Stimulated activated CD8-positive, alpha-beta memory T cell treated with anti-CD3 and anti-CD28 coated beads, Interleukin-15, amount 100 ng/mL, for 24 hours (primary cell): Measurements from ENCODE around the gene CFAP58.

Experiments used
- DNase-seq: peaks from one replicate; pipeline ENCODE4 v3.0.0-alpha.2; 2020; ENCODE audit warnings: low read depth

Gene CFAP58

DNA sequence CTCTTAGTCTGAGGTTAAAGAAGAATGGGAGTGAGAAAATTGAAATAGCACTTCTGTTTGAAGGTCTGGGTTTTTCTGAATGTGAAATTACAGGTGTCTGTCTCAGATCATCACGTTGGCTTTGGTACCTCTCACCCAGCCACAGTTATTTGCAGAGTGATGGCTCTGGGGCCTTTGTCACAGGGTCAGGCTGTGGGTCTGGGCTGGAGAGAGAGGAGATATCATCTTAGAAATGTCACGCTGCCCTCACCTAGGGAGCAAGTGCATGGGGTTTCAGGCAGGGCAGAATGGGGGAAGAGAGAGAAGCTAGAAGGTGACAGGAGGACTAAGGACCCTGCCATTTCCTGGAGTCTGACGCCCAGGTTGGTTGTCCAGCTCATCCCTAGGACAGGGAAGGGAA, 127.2 kb downstream of the CFAP58 start:
- DNase-seq = no peak

DNA sequence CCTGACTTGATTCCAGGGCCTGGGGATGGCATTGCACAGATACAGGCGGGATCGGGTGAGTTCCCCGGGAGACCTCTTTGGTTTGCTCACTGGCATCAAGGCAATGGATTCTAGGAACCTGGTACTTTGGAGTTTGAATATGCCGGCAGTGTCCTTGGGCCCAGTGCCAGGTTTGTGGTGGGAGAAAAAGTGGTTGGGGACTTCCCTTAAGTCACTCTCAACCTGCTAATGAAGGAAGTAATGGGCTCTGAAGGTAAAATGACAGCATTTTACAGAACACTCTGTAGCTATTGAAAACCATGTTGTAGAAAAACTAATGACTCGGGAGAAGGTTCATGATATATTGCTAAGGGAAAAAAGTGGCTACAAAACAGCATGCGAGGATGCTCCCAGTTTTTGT, 129.9 kb downstream of the CFAP58 start:
- DNase-seq = no peak

DNA sequence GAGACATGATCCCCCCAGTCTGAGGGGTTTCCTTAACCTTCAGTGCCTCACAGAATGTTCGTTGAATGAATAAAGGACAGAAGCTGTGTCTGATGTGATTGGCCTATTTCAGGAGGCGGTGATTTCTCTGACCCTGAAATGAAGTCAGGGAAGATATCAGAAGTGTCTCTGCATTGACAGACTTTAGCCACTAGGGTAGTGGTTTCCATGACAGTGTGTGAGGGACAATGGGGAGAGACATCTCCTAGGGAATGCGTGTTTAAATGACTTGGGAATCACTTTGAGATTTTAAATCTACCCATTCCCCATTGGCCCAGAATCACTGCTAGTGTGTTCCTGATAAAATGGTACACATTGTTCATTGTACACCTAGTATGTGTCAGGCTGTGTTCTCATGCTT, 132.0 kb downstream of the CFAP58 start:
- DNase-seq = no peak

DNA sequence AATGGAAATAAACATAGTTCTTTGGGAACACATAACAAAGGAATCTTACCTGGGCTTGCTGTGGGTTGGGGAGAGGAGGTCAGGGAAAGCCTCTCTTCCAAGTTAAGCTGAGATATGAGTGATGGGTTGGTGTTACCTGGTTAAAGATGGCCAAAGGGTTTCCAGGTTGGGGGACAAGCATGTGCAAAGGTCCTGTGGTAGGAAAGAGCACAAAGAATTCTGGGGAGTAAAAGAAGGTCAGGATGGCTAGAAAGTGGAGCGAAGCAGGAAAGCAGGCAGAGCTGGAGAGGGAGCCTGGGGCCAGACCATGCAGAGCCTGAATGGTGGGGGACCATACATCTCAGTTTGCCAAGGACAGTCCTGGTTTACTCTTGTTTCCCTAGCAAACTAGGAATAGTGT, 133.2 kb downstream of the CFAP58 start:
- DNase-seq = no peak

DNA sequence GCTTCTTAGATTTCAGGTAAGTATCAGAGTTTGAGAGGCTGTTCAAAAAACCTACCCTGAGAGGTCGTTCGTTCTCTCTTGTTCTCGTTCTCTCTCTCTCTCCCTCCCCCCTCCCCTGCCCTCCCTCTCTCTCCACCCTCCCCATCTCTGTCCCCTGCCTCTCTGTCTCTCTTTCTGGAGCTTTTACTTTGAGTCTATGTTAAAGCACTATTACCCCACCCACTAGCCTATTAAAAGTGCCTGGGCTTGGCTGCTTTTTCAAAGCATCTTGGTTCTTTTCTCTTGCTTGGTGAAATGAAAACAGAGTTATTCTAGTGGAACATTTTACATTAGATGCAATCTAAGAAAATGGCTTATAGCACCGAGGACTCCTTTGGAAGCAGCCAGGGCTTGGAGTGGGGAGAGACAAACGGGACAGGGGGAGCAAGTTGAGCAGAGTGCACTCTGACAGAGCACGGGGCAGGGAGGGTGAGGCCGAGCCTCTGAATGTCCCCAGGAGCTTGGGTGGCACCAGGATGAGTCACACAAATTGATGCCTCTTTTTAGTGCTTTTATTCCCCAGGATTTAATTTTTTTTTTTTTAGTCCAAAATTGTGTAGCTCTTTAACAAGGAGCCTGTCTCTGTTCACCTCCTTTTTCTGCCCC, 134.3 kb downstream of the CFAP58 start:
- DNase-seq = no peak

DNA sequence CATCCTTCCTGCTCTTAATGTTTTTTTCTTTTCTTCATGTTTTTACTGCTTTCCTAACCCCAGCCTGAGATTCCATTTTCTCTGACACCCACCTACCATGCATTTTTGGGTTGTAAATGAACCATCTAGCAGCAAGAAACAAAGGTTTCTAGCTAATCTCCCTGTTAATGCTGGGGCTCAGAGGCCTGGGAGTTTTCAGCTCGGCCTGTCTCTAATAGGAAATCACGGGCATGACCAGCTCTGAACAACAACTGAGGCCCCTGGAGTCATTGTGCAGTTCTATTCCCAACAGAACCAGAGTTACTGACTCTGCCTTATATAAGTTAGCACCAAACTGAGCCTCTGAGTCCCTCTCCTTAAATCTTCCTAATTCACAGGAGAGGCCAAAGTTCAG, 134.8 kb downstream of the CFAP58 start:
- DNase-seq = no peak

DNA sequence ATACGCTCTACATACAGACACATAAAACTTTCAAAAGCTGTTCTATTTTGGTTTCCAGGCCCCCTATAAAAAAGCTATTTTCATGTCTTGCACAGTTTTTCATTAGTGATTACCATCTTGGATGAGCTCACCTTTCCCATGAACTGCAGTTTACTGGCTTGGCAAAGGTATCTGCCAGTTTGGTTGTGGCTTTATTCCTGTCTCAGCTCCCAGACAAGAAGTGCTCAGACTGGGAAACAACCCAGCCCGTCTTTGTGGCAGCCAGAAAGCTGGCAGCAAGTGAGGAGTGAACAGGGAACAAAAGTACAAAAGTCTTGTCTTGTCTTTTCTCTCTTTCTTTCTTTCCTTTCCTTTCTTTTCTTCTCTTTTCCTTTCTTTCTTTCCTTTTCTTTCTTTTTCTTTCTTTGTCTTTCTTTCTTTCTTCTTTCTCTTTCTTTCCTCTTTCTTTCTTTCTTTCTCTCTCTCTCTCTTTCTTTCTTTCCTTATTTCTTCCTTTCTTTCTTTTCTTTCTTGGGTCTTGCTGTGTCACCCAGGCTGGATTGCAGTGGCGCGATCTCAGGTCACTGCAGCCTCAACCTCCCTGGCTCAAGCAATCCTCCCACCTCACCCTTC, 138.8 kb downstream of the CFAP58 start:
- no peak for DNase-seq

DNA sequence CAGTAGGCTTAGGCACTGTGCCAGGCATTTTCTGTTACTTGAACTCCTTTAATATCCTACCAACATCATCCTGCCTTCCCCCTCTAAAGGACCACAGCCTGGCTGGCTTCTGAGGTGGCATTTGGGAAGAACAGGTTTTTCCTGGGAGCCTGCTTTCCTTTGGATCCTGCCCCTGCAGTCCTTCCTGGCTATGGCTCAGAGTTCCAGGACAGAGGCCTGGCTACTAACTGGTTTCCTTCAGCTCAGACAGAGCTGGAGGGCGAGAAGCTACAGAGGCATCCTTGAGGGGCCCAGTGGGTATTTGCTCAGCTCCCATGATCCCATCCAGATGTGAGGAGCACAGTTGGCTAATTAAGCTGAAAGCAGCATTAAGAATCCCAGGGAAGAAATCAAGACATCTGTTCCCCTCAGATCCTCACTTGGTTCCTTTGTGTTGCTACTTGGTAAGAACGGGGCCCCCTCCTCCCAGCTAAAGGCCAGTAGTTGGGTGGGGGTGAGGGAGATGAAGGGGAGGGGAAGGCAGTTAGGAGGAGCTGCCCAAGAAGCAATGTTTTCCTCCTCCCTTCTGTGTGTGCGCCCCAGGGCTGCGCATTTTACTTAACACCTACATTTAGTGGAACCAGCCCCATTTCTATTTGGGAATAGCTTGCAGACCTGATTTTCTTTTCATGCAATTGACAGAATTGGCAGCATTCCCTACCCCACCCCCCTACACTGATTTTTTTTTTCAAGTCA, 144.9 kb downstream of the CFAP58 start:
- DNase-seq = no peak

DNA sequence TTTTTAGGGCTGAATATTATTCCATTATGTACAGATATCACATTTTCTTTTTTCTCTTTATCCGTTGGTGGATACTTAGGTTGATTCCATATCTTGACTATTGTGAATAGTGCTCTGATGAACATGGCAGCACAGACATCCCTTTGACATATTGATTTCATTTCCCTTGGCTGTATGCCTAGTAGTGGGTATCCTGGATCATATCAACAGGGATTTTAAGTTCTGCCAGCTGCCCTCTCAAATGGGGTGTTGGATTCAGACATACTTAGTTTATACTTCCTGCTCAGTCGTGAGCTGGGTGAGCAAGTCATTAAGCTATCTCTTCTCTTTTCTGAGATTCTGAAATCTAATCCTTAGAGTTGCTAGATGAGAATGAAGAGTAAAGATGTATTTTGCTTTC, 147.8 kb downstream of the CFAP58 start:
- DNase-seq = no peak

DNA sequence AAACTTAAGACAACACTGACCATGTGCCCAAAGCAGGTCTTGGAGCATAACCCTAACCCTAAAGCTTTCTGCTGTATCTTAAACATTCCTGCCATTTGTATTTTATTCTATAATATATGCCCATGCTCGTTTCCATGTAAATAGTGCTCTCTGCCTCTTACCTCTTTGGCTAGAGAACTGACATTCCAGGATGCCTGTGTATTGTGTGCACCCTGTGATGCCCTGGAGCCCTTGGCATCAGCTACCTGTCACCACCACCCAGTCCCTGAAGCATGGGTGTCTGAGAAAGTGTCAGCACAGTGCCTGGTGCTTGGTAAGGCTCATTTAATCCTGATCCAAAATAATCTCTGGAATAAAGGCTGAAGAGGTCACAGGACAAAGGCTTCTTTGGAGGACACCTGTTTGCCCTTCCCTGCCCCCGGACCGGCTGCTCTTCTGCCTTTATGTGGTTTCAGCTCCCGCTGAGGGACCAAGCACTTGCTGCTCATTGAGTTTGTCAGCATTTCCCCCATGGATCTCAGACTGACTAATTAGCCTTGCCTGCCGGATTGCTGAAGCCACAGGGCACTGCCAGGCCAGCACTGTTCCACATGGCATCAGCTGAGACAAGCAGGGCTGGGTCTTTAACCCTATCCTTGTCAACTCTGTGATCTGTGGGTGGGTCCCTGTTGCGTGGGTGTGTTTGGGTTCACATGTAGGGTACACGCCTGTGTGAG, 148.4 kb downstream of the CFAP58 start:
- DNase-seq = no peak

DNA sequence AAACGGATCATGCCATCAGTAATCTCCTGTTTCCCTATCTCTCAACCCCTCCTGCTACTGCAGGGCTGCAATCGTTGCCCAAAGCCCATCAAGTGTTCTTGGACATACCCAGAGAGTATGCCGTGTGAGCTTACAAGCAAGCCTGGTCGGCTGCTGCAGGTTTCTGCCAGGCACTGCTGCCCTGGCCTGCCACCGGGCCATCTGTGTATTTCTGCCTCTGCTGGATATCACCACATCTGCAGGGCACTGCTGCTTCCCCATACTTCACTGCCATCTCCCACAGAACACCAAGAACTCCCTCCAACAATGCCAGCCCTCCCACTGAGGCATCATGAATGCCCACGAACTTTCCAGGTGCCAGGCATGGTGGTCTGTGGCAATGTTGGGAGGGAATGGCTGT, 149.3 kb downstream of the CFAP58 start:
- no peak for DNase-seq
